Loucy (cell line): ENCODE data around the gene LMF1.

Experiments
- H2AFZ ChIP-seq: fragments of 200-600 bp; sonication (generic); 2 replicates; pipeline ENCODE4 v1.6.0; 2016; ENCODE audit warnings: antibody characterized with exemption, mild to moderate bottlenecking, low read length, moderate library complexity
- H3F3A ChIP-seq: fragments of 200-600 bp; 2 replicates; pipeline ENCODE4 v1.6.0; 2016; ENCODE audit warnings: antibody characterized with exemption, low read depth, mild to moderate bottlenecking
- H3K27me3 ChIP-seq: fragments of 200-600 bp; sonication (generic); 2 replicates; pipeline ENCODE4 v1.6.1; 2014; ENCODE audit warnings: low read length, mild to moderate bottlenecking; ENCODE audit not compliant: insufficient read depth, poor library complexity, severe bottlenecking
- H3K36me3 ChIP-seq: fragments of 200-600 bp; sonication (generic); 2 replicates; pipeline ENCODE4 v1.6.1; 2016; ENCODE audit warnings: low read length; ENCODE audit not compliant: insufficient read depth
- H3K4me1 ChIP-seq: fragments of 200-600 bp; sonication (generic); 2 replicates; pipeline ENCODE4 v1.5.1; 2014; ENCODE audit warnings: low read length, mild to moderate bottlenecking; ENCODE audit not compliant: insufficient read depth, poor library complexity, severe bottlenecking
- H3K4me2 ChIP-seq: fragments of 200-600 bp; sonication (generic); 2 replicates; pipeline ENCODE4 v1.6.0; 2014; ENCODE audit warnings: antibody characterized with exemption, low read length, low read depth, mild to moderate bottlenecking; ENCODE audit not compliant: poor library complexity, severe bottlenecking
- H3K4me3 ChIP-seq: fragments of 200-600 bp; sonication (generic); 2 replicates; pipeline ENCODE4 v1.5.1; 2014; ENCODE audit warnings: low read length, mild to moderate bottlenecking, mixed read lengths; ENCODE audit not compliant: poor library complexity, severe bottlenecking
- H3K79me2 ChIP-seq: fragments of 200-600 bp; sonication (generic); 2 replicates; pipeline ENCODE4 v1.6.1; 2014; ENCODE audit warnings: low read length; ENCODE audit not compliant: insufficient read depth
- H3K9ac ChIP-seq: fragments of 200-600 bp; sonication (generic); 2 replicates; pipeline ENCODE4 v1.6.0; 2014; ENCODE audit warnings: mild to moderate bottlenecking, low read depth, low read length, moderate library complexity; ENCODE audit not compliant: poor library complexity, severe bottlenecking
- H3K9me2 ChIP-seq: fragments of 200-600 bp; sonication (generic); replicated peaks from 2 replicates; pipeline ENCODE4 v1.6.1; 2016; ENCODE audit warnings: low read depth, low read length, mixed read lengths
- H3K9me3 ChIP-seq: fragments of 200-600 bp; sonication (generic); 2 replicates; pipeline ENCODE4 v1.6.1; 2014; ENCODE audit warnings: mild to moderate bottlenecking, antibody characterized with exemption, low read length, low read depth; ENCODE audit not compliant: insufficient read depth
- H4K20me1 ChIP-seq: fragments of 200-600 bp; sonication (generic); 2 replicates; pipeline ENCODE4 v1.6.0; 2014; ENCODE audit warnings: antibody characterized with exemption, low read length, mild to moderate bottlenecking; ENCODE audit not compliant: insufficient read depth, poor library complexity, severe bottlenecking
- EZH2phosphoT487 ChIP-seq: fragments of 200-600 bp; IDR thresholded peaks from 2 replicates; pipeline ENCODE4 v1.6.1; 2018; ENCODE audit warnings: antibody characterized with exemption, mild to moderate bottlenecking, moderate library complexity, borderline replicate concordance
- TF ChIP-seq, protein P1 (sequence below): fragments of 200-600 bp; sonication (generic); conservative IDR thresholded peaks from 2 replicates; pipeline ENCODE4 v1.5.1; 2014; ENCODE audit warnings: mild to moderate bottlenecking, antibody characterized with exemption, low read length

Gene LMF1

DNA sequence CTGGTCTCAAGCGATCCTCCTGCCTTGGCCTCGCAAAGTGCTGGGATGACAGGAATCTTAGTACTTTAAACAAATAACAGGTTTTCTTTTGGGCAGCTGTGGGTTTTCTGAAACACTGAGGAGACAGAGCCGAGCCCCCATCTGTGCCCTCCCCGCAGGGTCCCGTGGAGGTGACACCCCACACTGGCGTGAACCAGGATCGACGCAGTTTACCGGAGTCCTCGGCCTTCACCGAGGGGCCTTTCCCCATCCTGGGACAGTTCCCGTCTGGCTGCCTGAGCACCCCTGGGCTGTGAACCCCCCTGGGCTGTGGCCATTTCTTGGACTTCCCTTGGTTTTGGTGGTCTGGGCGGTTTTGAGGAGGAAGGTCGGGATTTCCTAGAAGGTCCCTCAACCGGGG, 154.9 kb downstream of the LMF1 start:
- no peaks in the 10 kb centered on the region for H3K9me2 ChIP-seq
- no peaks in the 10 kb centered on the region for H4K20me1 ChIP-seq
- no peak overlapping the region for H3K4me2 ChIP-seq
- no peak overlapping the region for H2AFZ ChIP-seq
- no peaks in the 10 kb centered on the region for H3K36me3 ChIP-seq
- no peak overlapping the region for H3K4me3 ChIP-seq
- no peaks in the 10 kb centered on the region for H3F3A ChIP-seq
- H3K9me3 ChIP-seq: no peaks in the 10 kb centered on the region
- no peak overlapping the region for H3K9ac ChIP-seq
- H3K4me1 ChIP-seq: peaks cover 11% of the 10 kb centered on the region
- no peaks in the 10 kb centered on the region for H3K27me3 ChIP-seq
- TF ChIP-seq EZH2phosphoT487: no peak
- TF ChIP-seq, protein P1, sequence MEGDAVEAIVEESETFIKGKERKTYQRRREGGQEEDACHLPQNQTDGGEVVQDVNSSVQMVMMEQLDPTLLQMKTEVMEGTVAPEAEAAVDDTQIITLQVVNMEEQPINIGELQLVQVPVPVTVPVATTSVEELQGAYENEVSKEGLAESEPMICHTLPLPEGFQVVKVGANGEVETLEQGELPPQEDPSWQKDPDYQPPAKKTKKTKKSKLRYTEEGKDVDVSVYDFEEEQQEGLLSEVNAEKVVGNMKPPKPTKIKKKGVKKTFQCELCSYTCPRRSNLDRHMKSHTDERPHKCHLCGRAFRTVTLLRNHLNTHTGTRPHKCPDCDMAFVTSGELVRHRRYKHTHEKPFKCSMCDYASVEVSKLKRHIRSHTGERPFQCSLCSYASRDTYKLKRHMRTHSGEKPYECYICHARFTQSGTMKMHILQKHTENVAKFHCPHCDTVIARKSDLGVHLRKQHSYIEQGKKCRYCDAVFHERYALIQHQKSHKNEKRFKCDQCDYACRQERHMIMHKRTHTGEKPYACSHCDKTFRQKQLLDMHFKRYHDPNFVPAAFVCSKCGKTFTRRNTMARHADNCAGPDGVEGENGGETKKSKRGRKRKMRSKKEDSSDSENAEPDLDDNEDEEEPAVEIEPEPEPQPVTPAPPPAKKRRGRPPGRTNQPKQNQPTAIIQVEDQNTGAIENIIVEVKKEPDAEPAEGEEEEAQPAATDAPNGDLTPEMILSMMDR: no peak
- H3K79me2 ChIP-seq: no peaks in the 10 kb centered on the region

DNA sequence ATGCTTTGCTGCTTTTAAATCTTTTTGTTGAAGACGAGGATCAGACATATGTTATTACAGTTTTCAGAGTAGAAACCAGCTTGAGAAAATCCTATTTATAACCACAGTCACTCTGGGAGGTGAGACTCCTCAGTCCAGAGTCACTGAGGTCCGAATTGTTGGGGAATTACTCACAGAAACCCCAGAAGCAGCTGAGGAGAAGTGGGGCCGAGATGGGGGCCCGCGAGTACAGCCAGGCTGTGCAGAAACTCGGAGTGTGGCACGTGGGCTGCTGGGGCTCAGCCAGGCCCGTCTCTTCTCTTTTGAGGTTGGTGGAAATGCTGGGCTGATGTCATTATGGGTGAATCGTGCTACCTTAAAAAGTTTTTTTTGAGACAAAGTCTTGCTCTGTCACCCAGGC, 155.8 kb downstream of the LMF1 start:
- Histone ChIP-seq H3K9ac (no peak overlapping the region), H3K4me1 (peaks cover 11% of the 10 kb centered on the region), H4K20me1 (no peaks in the 10 kb centered on the region), H3K79me2 (no peaks in the 10 kb centered on the region), H3K36me3 (no peaks in the 10 kb centered on the region), H3K4me2 (no peak overlapping the region), H3K9me3 (no peaks in the 10 kb centered on the region), H3K27me3 (no peaks in the 10 kb centered on the region), H3K4me3 (no peak overlapping the region), H2AFZ (no peak overlapping the region), H3F3A (no peaks in the 10 kb centered on the region), H3K9me2 (no peaks in the 10 kb centered on the region)
- TF ChIP-seq, protein P1: no peak
- TF ChIP-seq EZH2phosphoT487: no peak

DNA sequence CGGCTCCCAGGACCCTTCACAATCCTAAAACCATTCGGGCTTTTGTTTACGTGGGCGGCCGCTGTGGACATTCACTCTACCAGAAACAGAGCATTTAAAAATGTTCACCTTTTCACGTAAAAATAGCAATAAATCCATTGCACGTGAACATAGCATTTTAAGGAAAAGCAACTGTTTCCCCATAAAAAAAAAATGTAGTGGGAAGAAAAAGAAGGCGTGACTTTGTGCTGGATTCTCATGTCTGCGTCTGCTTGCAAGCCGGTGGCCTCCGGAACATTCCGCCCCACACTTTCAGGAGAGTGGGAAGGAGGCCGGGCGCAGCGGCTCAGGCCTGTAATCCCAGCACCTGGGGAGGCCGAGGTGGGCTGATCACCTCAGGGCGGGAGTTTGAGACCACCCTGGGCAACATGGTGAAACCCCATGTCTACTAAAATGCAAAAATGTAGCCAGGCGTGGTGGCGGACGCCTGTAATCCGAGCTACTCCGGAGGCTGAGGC, 156.8 kb downstream of the LMF1 start:
- H4K20me1 ChIP-seq: no peaks in the 10 kb centered on the region
- no peaks in the 10 kb centered on the region for H3K27me3 ChIP-seq
- H3K4me3 ChIP-seq: no peak overlapping the region
- H3F3A ChIP-seq: no peaks in the 10 kb centered on the region
- TF ChIP-seq, protein P1: 0 out of 2 replicates have a peak, but pooled peaks have one; percentile 1
- no peak for TF ChIP-seq EZH2phosphoT487
- H2AFZ ChIP-seq: no peak overlapping the region
- H3K4me2 ChIP-seq: no peak overlapping the region
- H3K9me2 ChIP-seq: no peaks in the 10 kb centered on the region
- no peak overlapping the region for H3K9ac ChIP-seq
- peaks cover 2% of the 10 kb centered on the region for H3K4me1 ChIP-seq
- no peaks in the 10 kb centered on the region for H3K79me2 ChIP-seq
- no peaks in the 10 kb centered on the region for H3K36me3 ChIP-seq
- H3K9me3 ChIP-seq: no peaks in the 10 kb centered on the region
